NCI-H2107 treated with DMSO at 0.1 percent for 48 hours (cell line): ENCODE data around the gene IGFBP2.
"Not testable (repeated sequence)": the region's sequence is repeated elsewhere in the genome, so short reads cannot be mapped to it uniquely, and the experiment has no call there.

ENCODE experiments used
- DNase-seq: peaks from one replicate; lab custom pipeline; 2025; ENCODE audit not compliant: unreplicated experiment; lab: John Stamatoyannopoulos, UW

IGFBP2 gene, protein sequence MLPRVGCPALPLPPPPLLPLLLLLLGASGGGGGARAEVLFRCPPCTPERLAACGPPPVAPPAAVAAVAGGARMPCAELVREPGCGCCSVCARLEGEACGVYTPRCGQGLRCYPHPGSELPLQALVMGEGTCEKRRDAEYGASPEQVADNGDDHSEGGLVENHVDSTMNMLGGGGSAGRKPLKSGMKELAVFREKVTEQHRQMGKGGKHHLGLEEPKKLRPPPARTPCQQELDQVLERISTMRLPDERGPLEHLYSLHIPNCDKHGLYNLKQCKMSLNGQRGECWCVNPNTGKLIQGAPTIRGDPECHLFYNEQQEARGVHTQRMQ

DNA sequence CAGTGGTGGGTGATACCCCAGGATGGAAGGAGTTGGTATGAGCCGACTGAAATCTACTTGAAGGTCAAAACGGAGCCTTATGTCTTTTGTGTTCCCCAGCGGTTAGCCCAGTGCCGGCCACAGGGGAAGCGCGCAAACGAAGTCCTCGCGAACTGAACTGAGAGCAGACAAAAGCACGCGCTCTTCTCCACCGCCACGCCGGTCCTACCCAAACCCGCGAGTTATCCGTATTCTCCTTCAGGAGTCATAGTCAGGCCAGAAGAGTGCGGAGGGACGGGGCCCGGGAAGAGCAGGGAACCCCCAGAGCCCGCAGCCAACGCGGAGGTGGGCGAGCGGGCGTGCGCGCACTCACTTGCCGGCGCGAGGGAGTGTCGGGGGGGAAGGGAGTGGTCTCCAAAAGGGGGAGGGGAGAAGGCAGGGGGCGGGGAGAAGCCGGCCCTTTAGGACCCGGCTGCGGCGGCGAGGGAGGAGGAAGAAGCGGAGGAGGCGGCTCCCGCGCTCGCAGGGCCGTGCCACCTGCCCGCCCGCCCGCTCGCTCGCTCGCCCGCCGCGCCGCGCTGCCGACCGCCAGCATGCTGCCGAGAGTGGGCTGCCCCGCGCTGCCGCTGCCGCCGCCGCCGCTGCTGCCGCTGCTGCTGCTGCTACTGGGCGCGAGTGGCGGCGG, at the start of gene IGFBP2:
TSS of gene IGFBP2 (plus strand) at position 469 of the 664 bp plus-strand sequence. CDS start at position 573, 104 bp downstream.
- DNase-seq: peak; percentile 64

DNA sequence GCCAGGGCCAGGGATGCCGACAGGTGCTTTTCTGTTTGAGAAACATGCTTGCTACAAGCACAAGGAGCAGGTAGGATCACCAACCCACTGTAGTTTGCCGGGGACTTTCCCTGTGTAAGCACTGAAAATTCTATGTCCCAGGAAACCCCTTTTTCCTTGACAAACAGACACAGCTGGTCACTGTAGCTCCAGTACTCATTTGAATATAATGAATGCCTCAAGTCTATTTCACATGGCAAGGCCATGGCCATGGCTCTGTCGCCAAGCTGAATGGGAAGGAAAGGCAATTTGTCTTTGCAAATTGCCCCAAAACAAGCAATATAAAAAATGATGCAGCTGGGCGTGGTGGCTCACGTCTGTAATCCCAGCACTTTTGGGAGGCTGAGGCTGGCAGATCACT, 49.6 kb upstream of the IGFBP2 start:
- DNase-seq: no peak

DNA sequence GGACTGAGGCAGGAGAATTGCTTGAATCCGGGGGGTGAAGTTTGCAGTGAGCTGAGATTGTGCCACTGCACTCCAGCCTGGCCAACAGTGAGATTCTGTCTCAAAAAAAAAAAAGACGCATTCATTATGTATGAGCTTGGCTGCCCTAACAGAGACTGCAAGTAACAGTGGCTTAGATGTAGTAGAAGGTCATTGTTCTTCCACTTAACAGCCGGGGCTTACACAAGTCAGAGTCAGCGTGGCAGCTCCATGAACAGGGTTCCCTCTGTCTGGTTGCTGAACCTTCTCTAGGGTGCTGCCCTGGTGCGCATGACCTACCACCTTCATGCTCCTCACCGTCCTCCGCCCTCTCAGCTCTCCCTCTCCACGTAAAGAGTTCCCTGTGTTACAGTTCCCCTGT, 49.1 kb upstream of the IGFBP2 start:
- DNase-seq: no peak

DNA sequence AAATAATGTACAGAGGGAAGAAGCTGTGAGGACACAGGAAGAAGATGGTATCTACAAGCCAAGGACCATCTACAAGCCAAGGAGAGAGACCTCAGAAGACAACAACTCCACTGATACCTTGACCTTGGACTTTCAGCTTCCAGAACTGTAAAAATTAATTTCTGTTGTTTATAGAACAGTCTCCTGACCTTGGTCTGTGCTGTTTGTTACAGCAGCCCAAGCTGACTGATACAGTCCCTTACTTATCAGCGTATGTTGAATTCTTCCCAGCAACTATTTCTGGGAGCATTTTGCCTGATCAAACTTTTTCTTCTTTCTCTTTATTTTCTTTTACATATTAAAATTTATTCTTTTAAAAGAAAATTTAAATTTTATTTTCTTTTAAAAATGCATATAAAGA, 47.8 kb upstream of the IGFBP2 start:
- no peak for DNase-seq

DNA sequence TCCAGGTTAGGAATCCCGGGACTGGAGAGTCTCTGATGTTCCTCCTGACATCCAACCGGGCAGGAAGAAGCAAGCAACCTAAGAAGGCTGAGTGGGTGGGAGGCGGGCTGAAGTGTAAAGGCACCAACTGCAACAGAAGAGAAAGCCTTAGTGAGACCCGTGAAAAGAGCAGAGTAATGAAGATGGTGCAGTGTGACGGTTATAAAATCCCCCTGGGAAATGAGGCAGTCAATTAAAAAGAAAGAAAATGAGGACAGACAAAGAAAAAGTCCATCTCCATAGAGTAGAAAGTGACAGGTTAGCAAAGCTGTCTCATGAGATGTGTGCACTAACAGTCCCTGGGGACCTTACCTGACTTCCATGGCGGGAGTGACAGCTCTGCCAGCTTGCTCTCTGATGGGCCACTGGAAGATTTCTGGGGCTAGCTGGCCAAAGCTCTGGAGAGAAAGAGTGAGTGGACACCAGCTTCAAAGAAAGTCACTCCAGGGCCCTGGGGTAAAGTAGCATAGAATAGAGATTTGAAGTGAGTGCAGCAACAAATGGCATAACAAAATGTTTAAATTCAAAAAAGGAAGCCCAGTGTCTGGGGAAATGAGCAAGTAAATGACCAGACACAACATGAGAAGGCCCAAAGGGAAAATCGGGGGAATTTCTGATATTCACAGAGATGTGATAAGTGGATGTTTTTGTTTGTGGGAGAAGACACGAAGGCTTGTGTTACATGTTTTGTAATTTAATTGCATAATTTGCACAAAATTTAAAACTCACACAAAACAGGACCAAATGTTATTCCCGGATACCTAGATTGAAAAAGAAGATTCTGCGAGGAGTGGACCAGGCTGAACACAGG, 44.1 kb upstream of the IGFBP2 start:
- DNase-seq: no peak

DNA sequence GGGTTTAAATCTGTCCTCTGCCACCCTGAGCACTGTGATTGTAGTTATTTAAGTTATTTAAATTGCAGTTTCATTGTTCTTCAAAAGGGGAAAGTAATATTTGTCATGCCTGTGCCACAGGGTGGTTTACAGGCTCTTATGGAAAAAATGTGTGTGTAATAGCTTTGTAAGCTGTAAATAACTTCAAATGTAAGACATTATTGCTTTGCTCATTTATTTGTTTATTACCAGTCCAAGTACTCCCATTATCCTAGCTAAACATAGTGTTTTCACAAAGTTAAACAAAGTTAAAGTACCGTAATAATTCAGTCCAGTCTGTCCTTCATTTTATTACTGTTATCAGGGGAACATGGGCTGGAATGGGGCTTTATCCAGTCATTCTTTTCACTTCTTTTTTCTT, 43.4 kb upstream of the IGFBP2 start:
- DNase-seq: no peak

DNA sequence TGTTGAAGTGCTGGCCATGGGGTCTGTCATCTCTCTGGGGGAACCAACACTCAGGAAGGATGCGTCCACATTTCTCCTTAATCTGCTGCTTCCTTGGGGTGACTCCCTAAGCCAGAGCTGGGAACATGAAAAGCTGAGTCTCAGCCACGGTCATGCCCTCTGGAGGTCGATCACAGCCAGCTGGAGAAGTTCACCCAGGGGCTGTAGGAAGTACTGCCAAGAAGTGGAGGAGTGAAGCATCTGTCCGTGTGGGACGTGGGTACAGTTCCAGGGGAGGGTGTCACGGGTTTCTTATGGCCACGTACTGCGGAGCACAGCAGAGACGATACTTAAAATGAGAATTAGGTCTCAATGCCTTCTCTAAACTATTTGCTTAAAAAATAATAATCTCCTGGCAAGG, 42.4 kb upstream of the IGFBP2 start:
- no peak for DNase-seq

DNA sequence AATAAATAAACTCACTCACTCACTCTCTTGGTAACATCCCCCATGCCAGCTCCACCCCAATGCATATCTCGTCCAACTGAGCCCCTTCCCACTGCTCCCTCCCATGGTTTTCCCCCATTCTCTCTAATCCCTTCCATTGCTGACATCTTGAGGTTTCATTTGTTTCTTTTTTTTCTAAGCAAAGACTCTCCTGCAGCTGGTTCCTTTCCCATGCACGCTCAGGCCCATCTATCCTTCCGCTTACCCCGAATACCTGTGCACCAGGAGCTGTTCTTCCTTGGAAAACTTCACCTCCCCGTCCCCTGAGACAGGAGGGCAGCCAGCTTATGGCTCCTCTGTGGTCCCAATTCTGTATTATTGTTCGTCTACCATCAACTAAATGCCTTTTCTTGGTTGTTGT, 41.7 kb upstream of the IGFBP2 start:
- no peak for DNase-seq

DNA sequence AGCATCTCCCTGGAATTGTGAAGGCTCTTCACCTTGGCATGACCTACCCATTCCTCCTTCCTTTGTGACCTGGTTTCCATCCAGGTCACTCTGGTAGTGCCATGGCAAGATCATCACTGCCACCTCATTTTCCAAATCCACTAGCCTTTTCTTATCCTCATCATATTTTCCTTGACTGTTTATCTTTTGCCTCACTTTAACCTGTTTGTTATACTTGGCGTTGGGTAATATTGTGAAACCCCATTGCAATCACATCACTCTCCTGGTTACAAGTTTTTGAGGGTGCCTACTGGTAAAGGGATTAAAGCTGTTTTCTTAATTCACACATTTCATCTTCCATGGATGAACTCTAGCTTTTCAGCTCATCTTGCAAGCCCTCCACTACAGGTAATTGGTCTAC, 39.1 kb upstream of the IGFBP2 start:
- DNase-seq: no peak

DNA sequence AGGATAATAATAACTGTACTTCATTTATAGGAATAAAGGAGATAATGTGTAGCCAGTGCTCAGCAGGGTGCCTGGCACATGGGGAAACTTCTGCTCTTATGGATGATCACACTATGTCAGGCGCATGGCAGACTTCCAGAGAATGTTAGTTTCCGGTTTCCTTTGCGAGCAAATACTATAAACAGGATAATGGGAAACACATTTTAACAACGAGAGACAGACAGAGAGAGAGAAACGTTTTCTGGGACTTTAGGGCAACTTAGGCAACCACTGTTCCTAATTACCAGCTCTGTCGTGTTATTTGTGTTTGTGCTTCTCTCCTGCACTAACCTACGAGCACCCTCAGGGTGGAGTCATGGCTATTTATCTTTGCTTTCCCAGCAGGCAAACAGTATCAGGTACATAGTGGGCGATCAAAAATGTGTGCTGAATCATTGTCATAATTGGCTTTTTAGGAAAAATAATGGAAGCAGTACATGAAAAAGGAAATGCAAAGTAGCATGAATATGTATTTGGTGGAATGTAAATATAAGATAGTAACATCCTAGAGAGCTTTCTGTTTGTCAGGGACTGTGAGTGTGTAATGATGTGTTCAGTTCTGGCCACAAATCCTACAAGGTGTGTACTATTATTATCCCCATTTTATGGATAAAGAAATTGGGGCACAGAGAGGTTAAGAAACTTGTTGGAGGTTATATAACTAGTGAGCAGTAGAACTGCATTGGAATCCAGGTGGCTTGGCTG, 36.8 kb upstream of the IGFBP2 start:
- DNase-seq: peak; percentile 46

DNA sequence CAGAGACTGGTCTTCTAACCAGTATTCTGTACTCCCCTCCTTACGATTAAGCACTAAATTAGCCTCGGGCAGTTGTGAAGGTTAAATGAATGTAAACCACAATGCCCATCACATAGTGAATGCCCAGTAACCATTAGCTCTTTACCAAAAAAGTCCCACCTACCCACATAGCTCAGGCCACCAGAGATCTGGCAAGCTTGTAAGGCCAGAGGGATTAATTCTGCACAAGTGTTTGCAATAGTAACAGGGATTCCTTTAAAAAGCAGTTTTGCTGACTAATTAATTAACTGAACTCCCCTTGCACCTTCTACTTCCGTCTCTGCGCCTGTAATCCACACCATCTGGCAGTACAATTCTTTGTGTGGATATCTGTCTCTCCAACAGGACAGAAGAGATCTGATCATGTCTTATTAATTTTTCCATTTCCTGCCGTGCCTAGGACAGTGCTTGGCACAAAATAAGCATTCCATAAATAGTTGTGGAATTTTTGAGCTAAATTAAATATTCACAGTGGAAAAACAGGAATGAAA, 36.2 kb upstream of the IGFBP2 start:
- DNase-seq: no peak

DNA sequence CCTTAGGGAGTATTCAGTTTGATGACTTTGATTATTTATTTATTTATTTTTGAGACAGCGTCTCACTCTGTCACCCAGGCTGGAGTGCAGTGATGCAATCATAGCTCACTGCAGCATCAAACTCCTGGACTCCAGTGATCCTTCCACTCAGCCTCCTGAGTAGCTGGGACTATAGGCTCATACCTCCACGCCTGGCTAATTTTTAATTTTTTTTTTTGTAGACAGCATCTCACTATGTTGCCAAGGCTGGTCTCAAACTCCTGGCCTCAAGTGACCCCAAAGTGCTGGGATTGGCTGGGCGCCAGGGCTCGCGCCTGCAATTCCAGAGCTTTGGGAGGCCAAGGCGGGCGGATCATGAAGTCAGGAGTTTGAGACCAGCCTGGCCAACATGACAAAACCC, 35.4 kb upstream of the IGFBP2 start:
- not testable (repeated sequence) for DNase-seq

DNA sequence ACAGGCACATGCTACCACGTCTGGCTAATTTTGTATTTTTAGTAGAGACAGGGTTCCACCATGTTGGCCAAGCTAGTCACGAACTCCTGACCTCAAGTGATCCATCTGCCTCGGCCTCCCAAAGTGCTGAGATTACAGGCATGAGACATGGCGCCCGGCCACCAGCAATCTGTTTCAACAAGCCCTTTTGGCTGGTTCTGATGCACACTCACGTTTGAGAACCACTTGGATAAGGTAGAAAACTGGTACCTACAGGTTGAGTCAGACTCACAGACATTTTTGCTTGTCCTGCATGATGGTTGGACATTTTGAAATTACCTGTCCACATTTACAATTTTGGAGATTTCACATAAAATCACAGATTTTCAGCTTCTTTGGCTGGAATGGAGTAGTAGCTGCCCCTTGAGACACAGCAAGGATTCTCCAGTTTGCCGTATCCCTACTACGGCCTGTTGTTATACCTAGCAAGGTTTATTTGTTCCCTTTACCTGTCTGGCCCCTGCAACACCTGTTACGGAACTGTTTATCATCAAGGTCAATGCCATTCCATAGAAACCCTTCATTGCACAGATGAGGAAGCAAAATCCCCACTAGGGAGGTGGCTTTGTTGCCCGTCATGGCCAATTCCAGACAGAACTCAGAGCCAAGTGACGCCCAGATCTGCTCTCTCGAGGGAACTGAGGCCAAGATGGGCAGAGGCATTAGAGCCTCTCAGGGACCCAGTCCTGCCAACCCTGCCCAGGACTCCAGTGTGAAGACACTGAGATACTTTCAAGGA, 31.4 kb upstream of the IGFBP2 start:
- DNase-seq: no peak

DNA sequence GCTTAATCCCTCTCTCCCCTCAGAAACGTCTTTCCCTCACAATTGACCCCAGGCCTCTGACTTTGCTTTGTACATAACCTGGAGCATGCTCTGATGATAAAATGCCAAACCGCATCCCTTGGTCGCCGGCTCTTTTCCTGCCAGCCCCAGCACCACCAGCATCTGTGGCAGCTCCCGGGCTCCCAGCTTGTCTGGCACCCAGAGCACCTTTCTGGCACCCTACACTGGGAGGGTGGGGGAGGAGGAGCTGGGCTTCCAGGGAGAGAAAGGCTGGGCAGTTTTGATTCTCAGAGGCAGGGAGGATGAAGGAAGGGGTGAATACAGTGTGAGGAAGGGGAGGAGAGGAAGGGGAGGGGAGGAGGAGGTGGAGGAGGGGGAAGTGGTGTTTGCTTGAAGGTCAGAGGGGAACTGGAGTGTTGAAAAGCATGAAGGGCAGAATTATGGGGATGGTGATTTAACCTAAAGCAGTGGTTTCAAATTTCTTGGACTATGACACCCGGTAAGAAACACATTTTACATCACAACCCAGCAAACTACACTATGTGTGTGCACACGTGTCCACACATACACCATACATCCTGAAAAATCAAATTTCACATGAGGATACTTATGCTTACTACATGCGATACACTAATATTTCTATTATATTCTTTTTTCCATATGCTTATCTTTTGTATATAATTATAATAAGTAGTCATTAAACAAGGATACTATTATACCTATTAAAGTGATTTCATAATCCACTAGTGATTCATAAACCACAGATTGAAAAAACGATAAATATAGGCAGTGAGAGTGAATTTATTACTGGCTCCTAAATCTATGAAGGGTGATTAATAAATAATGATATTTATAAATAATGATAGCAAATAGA, 30.0 kb upstream of the IGFBP2 start:
- DNase-seq: peak; percentile 52

DNA sequence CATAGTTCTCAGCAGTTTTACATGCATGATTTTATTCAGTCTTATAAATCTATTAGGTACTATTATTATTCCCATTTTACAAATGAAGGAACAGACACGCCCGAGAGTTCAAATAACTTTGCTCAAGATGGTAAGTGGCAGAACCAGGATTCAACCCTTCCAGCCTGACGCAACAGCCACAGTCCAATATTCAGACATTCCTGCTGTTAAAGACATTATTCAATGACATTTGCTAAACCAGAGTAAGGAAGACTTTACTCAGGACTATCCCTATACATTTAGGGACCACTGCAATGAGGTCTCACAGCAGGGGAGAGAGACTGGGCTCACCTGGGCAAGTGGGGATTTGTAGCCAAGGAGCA, 29.4 kb upstream of the IGFBP2 start:
- DNase-seq: no peak

DNA sequence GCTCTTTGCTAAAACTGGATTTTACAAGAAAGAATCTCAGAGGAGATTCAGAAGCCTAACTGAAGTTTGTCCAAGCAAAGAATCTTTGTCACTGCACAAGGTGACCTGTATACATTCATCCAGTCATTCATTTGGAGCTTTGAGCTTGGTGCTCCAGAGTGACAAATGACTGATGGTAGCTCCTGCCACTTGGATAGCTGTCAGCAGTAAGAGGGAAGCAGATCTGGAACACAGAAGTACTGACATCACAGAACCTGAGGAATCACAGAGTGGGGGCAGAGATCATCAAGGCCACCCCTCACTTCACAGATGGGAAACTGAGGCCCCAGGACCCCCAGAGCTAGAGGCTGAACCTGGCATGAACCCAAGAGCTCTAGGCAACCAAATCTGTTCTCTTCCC, 28.8 kb upstream of the IGFBP2 start:
- DNase-seq: no peak

DNA sequence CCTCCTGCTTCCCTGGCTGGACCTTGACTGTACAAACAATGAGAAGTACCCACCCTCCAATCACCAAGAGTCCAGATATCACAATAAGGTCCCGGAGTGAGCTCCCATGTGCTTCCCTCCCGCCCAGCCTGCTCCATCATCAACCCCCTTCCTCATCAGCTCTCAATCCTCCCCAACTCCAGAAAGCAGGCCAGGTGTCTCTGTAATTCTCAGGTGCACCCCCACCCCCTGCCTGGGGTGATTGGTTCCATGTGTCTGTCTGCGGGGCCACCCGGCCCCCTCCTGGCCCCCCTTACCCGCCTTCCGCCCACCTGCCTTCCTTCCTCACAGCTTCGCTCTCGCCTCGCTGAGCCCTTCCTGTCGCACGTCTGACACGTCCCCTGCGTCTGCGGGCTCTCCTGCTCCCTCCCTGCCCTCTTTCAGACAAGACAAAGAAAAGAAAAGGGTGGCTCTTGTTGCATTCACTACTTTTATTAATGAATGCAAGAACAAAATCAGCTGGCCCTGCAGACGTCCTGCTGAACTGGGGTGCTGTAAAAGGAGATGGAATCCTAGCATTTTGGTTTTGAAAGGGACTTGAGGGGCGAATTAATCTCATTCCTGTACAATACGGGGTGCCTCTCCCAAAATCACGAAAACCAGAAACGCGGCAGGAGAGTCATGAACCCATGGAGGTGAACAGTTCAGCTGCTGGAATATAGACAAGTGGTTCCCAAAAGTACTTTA, 26.5 kb upstream of the IGFBP2 start:
- peak; percentile 95 for DNase-seq

DNA sequence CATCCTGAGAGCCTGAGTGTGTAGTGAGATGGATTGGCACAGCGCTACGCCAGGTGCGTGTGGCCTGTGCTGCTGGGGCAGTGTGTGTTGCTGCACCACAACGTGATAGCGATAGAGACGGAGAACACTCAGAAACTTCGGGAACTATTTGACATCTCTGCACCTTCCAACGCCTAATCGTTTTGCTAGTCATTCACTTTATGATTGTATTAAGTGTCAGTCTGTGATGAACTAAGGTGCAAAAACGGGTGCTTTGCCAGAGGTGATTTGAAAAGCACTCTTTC, 26.0 kb upstream of the IGFBP2 start:
- no peak for DNase-seq

DNA sequence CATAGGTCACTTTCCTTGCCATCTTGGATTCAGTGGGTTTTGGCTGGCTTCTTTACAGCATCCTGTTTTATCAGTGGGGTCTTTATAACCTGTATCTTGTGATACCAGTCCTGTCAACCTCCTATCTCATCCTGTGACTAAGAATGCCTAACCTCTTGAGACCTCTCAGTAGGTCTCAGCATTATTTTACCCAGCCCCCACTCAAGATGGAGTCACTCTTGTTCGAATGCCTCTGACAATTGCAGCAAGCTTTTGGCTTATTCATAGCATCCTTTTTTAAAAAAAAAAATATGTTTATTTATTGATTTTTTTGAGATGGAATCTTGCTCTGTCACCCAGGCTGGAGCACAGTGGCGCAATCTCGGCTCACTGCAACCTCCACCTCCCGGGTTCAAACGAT, 24.7 kb upstream of the IGFBP2 start:
- no peak for DNase-seq
